GM23338 (cell line): ENCODE data around the gene RNF17.

Experiments used
- POLR2AphosphoS5 ChIP-seq: IDR thresholded peaks from 2 replicates; pipeline ENCODE4 v1.6.1; 2016; ENCODE audit warnings: antibody characterized with exemption, low read depth
- TF ChIP-seq, protein P1 (sequence below): IDR thresholded peaks from one replicate; pipeline ENCODE4 v1.6.1; 2018; ENCODE audit warnings: antibody characterized with exemption; ENCODE audit not compliant: unreplicated experiment
- TF ChIP-seq, protein P2 (sequence below), 2 experiments: fragments of 200-600 bp in 1 of 2; sonication (generic) in 1 of 2; conservative IDR thresholded peaks; 2 replicates each; pipeline versions ENCODE4 v1.5.1 to v1.6.1; 2016 to 2017; ENCODE audit warnings: antibody characterized with exemption in 2 of 2, low read depth in 2 of 2, mild to moderate bottlenecking in 2 of 2, moderate library complexity in 1 of 2

DNA sequence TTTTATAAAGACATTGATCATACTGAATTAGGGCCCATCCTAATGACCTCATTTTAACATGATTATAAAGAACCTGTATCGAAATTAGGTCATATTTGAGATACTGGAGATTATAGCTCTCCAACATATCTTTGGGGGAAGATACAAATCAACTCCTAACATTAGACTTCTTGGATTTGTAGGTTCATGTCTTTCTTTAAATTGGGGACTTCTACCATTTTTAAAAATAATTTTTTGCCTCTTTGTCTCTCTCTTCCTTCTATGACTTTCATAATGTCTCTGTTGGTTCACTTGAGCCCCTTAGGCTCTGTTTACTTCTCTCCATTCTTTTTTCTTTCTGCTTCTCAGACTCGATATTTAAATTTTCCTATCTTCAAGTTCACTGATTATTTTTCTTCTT lies 57.2 kb downstream of the RNF17 start:
- TF ChIP-seq POLR2AphosphoS5 = no peak
- TF ChIP-seq, protein P1, sequence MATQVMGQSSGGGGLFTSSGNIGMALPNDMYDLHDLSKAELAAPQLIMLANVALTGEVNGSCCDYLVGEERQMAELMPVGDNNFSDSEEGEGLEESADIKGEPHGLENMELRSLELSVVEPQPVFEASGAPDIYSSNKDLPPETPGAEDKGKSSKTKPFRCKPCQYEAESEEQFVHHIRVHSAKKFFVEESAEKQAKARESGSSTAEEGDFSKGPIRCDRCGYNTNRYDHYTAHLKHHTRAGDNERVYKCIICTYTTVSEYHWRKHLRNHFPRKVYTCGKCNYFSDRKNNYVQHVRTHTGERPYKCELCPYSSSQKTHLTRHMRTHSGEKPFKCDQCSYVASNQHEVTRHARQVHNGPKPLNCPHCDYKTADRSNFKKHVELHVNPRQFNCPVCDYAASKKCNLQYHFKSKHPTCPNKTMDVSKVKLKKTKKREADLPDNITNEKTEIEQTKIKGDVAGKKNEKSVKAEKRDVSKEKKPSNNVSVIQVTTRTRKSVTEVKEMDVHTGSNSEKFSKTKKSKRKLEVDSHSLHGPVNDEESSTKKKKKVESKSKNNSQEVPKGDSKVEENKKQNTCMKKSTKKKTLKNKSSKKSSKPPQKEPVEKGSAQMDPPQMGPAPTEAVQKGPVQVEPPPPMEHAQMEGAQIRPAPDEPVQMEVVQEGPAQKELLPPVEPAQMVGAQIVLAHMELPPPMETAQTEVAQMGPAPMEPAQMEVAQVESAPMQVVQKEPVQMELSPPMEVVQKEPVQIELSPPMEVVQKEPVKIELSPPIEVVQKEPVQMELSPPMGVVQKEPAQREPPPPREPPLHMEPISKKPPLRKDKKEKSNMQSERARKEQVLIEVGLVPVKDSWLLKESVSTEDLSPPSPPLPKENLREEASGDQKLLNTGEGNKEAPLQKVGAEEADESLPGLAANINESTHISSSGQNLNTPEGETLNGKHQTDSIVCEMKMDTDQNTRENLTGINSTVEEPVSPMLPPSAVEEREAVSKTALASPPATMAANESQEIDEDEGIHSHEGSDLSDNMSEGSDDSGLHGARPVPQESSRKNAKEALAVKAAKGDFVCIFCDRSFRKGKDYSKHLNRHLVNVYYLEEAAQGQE = no peak
- TF ChIP-seq, protein P2, sequence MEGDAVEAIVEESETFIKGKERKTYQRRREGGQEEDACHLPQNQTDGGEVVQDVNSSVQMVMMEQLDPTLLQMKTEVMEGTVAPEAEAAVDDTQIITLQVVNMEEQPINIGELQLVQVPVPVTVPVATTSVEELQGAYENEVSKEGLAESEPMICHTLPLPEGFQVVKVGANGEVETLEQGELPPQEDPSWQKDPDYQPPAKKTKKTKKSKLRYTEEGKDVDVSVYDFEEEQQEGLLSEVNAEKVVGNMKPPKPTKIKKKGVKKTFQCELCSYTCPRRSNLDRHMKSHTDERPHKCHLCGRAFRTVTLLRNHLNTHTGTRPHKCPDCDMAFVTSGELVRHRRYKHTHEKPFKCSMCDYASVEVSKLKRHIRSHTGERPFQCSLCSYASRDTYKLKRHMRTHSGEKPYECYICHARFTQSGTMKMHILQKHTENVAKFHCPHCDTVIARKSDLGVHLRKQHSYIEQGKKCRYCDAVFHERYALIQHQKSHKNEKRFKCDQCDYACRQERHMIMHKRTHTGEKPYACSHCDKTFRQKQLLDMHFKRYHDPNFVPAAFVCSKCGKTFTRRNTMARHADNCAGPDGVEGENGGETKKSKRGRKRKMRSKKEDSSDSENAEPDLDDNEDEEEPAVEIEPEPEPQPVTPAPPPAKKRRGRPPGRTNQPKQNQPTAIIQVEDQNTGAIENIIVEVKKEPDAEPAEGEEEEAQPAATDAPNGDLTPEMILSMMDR (conservative IDR thresholded peaks at IDR 0.05; ENCODE audit: low read depth in 2 of 2) = no peak
